GM23248 (cell line): ENCODE data around the gene MYO15A. TPM values are rescaled to one million over a fixed set of nuclear protein-coding genes. Genes with fewer than 3 reads are reported as not detected.

Source experiments
- DNase-seq: peaks from one replicate; pipeline ENCODE4 v3.0.0-alpha.2; 2015
- H2AFZ ChIP-seq: fragments of 200-600 bp; sonication (generic); 2 replicates; pipeline ENCODE4 v1.6.1; 2016; ENCODE audit warnings: antibody characterized with exemption
- H3F3A ChIP-seq: fragments of 200-600 bp; sonication (generic); 2 replicates; pipeline ENCODE4 v1.6.1; 2016; ENCODE audit warnings: mild to moderate bottlenecking, antibody characterized with exemption, mixed run types; ENCODE audit not compliant: insufficient read depth
- H3K27ac ChIP-seq: fragments of 200-600 bp; sonication (generic); 2 replicates; pipeline ENCODE4 v1.5.1; 2016; ENCODE audit warnings: mild to moderate bottlenecking
- H3K27me3 ChIP-seq: fragments of 200-600 bp; sonication (generic); replicated peaks from 2 replicates; pipeline ENCODE4 v1.6.1; 2016; ENCODE audit warnings: mild to moderate bottlenecking; ENCODE audit not compliant: insufficient read depth
- H3K36me3 ChIP-seq: fragments of 200-600 bp; sonication (generic); 2 replicates; pipeline ENCODE4 v1.6.1; 2016; ENCODE audit warnings: low read depth, mild to moderate bottlenecking
- H3K4me1 ChIP-seq: fragments of 200-600 bp; sonication (generic); 2 replicates; pipeline ENCODE4 v1.6.1; 2016; ENCODE audit warnings: mild to moderate bottlenecking; ENCODE audit not compliant: insufficient read depth
- H3K4me2 ChIP-seq: fragments of 200-600 bp; sonication (generic); one replicate; pipeline ENCODE4 v1.6.1; 2016; ENCODE audit warnings: mild to moderate bottlenecking; ENCODE audit not compliant: unreplicated experiment
- H3K4me3 ChIP-seq: fragments of 200-600 bp; sonication (generic); 2 replicates; pipeline ENCODE4 v1.5.1; 2016; ENCODE audit warnings: mild to moderate bottlenecking
- H3K79me2 ChIP-seq: fragments of 200-600 bp; sonication (generic); 2 replicates; pipeline ENCODE4 v1.6.1; 2016; ENCODE audit warnings: mild to moderate bottlenecking; ENCODE audit not compliant: insufficient read depth
- H3K9ac ChIP-seq: fragments of 200-600 bp; sonication (generic); 2 replicates; pipeline ENCODE4 v1.6.1; 2016; ENCODE audit warnings: mild to moderate bottlenecking
- H3K9me2 ChIP-seq: fragments of 200-600 bp; sonication (generic); 2 replicates; pipeline ENCODE4 v1.6.1; 2016; ENCODE audit warnings: mixed run types, mild to moderate bottlenecking, moderate library complexity; ENCODE audit not compliant: insufficient read depth
- H3K9me3 ChIP-seq: fragments of 200-600 bp; sonication (generic); one replicate; pipeline ENCODE4 v1.6.1; 2017; ENCODE audit warnings: low read depth
- H4K20me1 ChIP-seq: fragments of 200-600 bp; sonication (generic); 2 replicates; pipeline ENCODE4 v1.6.0; 2016; ENCODE audit not compliant: insufficient read depth
- EZH2 ChIP-seq: fragments of 200-600 bp; sonication (generic); IDR thresholded peaks from 2 replicates; pipeline ENCODE4 v1.6.1; 2018; ENCODE audit warnings: antibody characterized with exemption, mild to moderate bottlenecking; ENCODE audit not compliant: insufficient read depth, poor library complexity, severe bottlenecking
- EZH2phosphoT487 ChIP-seq: fragments of 200-600 bp; sonication (generic); IDR thresholded peaks from 2 replicates; pipeline ENCODE4 v1.6.1; 2018; ENCODE audit warnings: antibody characterized with exemption, moderate library complexity, mild to moderate bottlenecking, low read depth; ENCODE audit not compliant: insufficient read depth
- WGBS, 2 experiments: methylation state at CpG; one replicate each; pipeline ENCODE4 v1.1.6; 2015 to 2017; ENCODE audit warnings: low lambda C conversion rate in 2 of 2, low coverage in 1 of 2; ENCODE audit errors: missing lambda C conversion rate in 2 of 2; 5-methylcytosine and 5-hydroxymethylcytosine counted together
- in situ Hi-C: fragments of 300-500 bp; cut with MboI; formaldehyde crosslinking; loops from 2 replicates; pipeline ENCODE4 v1.15.0; 2020
- polyA plus RNA-seq: library from polyadenylated mRNA; unstranded; fragments of >200 nt; fragmentation: Nextera tagmentation; extraction: Ambion mirVana; gene quantifications from 2 replicates; pipeline ENCODE4 v1.2.1, GENCODE V29; 2016
- total RNA-seq: library from RNA; depleted of rRNA; stranded (reverse); fragments of >200 nt; shearing (Covaris generic); gene quantifications from 2 replicates; pipeline ENCODE4 v1.2.3, GENCODE V29; 2014

The MYO15A gene
- total and polyA plus RNA-seq, 2 experiments from 2014 or later = 0.54 to 0.70 TPM

DNA sequence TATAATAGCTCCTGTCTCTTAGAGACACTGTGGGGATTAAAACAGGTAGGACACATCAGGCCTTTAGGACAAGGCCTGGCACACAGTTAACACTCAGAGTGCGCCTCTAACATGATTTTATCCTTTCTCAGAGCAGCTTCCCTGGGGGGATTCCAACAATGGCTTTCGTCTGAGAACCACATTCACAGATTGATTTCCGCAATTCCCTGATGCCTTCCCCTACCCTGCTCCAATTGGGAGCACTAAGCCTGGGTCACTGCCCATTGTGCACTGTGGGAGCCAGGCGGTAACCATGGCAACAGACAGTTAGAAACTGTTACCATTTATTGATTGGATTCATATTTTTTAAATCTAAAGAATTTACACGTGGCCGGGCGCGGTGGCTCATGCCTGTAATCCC lies 69.2 kb downstream of the MYO15A start:
- Histone ChIP-seq H3K4me1 (peaks cover 22% of the 10 kb centered on the region), H3K9me3 (no peaks in the 10 kb centered on the region), H3K9ac (no peak overlapping the region), H3F3A (peaks cover 13% of the 10 kb centered on the region), H3K36me3 (no peaks in the 10 kb centered on the region), H2AFZ (no peak overlapping the region), H3K79me2 (no peaks in the 10 kb centered on the region), H3K27ac (no peak overlapping the region), H3K4me2 (no peak overlapping the region), H3K9me2 (no peaks in the 10 kb centered on the region), H4K20me1 (no peaks in the 10 kb centered on the region), H3K27me3 (no peaks in the 10 kb centered on the region), H3K4me3 (no peak overlapping the region)
- in situ Hi-C loops = no loop called here
- no peak for DNase-seq
- 90 to 93% methylated on average over 8 of the region's 8 CpGs for WGBS, 2 experiments
- TF ChIP-seq EZH2phosphoT487 = no peak
- TF ChIP-seq EZH2 = no peak

DNA sequence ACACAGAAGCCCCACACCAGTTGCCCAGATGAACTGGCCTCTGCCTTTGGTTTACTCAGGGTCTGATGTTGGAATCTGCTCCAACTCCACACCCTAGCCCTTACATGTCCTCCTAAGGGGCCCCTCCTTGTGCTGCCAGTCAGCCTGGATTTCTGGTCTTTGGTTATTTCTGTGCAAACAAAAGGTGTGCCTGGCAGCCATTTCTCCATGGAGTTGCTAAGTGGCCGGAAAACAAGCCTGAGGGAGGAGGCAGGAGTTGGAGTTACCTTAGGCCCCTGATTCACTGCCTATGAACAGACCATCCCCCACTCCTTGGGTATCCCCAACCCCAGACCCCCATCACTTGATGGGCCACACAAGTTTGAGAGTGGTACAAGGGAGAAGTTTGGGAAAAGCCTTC lies 70.6 kb downstream of the MYO15A start:
- Histone ChIP-seq H3K9me2 (no peaks in the 10 kb centered on the region), H3F3A (peaks cover 13% of the 10 kb centered on the region), H3K4me2 (no peak overlapping the region), H3K9ac (no peak overlapping the region), H3K27me3 (no peaks in the 10 kb centered on the region), H3K36me3 (no peaks in the 10 kb centered on the region), H3K4me3 (no peak overlapping the region), H3K4me1 (peaks cover 22% of the 10 kb centered on the region), H4K20me1 (no peaks in the 10 kb centered on the region), H3K27ac (no peak overlapping the region), H3K79me2 (peaks cover 5% of the 10 kb centered on the region), H2AFZ (no peak overlapping the region), H3K9me3 (no peaks in the 10 kb centered on the region)
- TF ChIP-seq EZH2 (no peak), EZH2phosphoT487 (no peak)
- no peak for DNase-seq
- WGBS, 2 experiments = 92 to 100% methylated on average over 1 of the region's 1 CpG
- in situ Hi-C loops = no loop called here

DNA sequence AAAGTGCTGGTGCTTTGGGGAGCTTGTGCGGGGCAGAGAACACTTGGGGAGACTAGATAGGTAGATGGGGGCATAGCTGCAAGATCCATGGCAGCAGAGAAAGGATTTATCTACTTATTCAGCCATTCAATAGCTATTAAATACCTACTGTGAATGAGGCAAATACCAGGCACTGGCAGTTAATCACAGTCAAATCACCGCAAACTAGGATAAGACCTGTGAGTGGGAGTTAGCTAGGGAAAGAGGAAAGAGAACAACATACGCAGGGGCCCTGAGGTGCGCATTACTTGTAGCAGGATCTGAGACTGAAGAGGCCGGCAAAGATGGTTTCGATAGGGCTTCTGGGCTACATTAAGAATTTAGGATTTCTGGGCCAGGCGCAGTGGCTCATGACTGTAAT lies 71.2 kb downstream of the MYO15A start:
- Histone ChIP-seq H3K9ac (no peak overlapping the region), H3K36me3 (no peaks in the 10 kb centered on the region), H3K79me2 (peaks cover 11% of the 10 kb centered on the region), H4K20me1 (no peaks in the 10 kb centered on the region), H3K4me1 (peaks cover 22% of the 10 kb centered on the region), H3K27me3 (no peaks in the 10 kb centered on the region), H3K27ac (no peak overlapping the region), H3K4me3 (no peak overlapping the region), H3K9me3 (no peaks in the 10 kb centered on the region), H3K4me2 (no peak overlapping the region), H2AFZ (no peak overlapping the region), H3F3A (peaks cover 13% of the 10 kb centered on the region), H3K9me2 (no peaks in the 10 kb centered on the region)
- WGBS, 2 experiments = 95 to 97% methylated on average over 7 of the region's 7 CpGs
- in situ Hi-C loops = no loop called here
- no peak for DNase-seq
- TF ChIP-seq EZH2 (no peak), EZH2phosphoT487 (no peak)

DNA sequence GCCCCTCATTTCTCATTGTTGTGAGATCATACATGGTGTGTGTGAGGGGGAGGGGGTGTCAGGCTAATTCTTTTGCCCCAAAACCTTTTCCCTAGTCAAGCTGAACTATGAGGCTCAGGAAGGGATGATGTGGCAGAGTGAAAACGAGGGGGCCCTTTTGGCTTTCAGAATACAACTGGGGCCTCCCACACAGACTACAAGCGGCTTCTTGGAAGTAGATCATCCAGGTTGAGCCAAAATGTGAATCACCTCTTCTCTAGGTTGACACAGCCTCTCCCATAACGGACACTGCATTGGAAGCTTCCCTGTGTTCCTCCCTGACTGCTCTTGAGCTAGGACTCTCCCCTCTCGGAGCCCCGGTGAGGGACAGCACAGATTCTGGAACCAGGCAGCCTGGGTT lies 72.8 kb downstream of the MYO15A start:
- Histone ChIP-seq H3F3A (peaks cover 28% of the 10 kb centered on the region), H2AFZ (peak overlapping the region; percentile 62), H3K4me3 (no peak overlapping the region), H3K79me2 (peaks cover 26% of the 10 kb centered on the region), H3K27me3 (no peaks in the 10 kb centered on the region), H3K9me2 (no peaks in the 10 kb centered on the region), H3K4me1 (peaks cover 22% of the 10 kb centered on the region), H3K36me3 (no peaks in the 10 kb centered on the region), H3K4me2 (peak overlapping the region; percentile 39), H3K27ac (peak overlapping the region; percentile 97), H3K9me3 (no peaks in the 10 kb centered on the region), H4K20me1 (no peaks in the 10 kb centered on the region), H3K9ac (peak overlapping the region; percentile 96)
- no peak for TF ChIP-seq EZH2phosphoT487
- TF ChIP-seq EZH2 = no peak
- in situ Hi-C loops = no loop called here
- DNase-seq = peak; percentile 92
- 34 to 43% methylated on average over 5 of the region's 5 CpGs for WGBS, 2 experiments
